GM12801 (cell line): ENCODE measurements around the gene SLC51A.

Source experiments
- CTCF ChIP-seq: IDR thresholded peaks from one replicate; pipeline ENCODE4 v1.5.1; 2011; ENCODE audit warnings: control low read depth; ENCODE audit not compliant: insufficient read length; ENCODE audit errors: extremely low read depth

The SLC51A gene

DNA sequence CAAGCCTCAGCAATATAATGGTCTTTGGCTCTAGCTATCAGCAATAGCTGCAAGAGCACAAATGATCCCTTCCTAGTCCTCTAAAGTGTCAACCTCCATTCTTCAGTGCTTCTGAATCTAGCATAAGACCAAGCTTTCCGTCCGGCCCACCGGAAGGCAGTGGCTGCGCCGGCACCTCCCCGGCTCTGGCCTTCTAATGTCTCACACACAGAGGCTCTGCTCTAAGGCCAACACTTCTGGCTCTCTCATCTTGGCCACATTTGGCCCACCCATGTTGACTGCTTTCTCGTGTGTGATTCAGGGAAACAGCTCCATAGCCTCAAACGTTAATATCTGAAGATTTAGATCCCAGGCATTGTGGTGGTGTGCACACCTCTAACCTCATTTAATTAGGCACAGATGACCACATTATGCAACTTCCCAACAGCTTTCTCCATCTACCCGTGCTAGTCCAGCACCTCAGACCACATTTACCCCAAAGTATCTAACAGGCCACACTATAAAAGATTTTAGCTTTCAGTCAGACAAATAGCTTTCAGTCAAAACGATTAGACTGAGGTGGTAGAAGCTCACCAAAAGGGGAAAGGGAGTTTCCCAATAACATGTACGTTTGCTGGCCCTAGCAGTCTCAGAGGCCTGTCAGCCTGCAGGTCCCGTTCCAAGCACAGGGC is 19.3 kb downstream of the SLC51A start:
- no peak for TF ChIP-seq CTCF

GRCh38 chr3:196236223-196236622 is 19.9 kb downstream of the SLC51A start:
- no peak for TF ChIP-seq CTCF

DNA sequence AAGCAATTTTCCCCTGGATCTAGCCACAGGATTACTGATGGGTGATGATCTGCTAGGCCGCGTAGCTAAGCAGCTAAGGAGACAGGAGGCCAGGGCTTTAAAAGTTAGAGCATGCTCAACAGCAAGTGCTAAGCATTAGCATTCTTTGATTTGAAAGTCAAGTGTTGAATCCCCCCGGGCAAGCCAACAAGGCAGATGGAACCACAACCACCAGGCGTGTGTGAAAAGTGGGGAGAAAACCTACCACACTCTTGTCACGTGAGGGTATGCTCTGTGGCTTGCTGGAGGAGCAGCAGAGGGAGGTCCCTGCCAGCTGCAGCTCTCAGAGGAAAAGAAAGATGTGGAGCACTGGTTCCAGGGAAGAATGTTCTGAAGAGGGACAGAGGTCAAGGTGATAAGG is 20.9 kb downstream of the SLC51A start:
- TF ChIP-seq CTCF = no peak

DNA sequence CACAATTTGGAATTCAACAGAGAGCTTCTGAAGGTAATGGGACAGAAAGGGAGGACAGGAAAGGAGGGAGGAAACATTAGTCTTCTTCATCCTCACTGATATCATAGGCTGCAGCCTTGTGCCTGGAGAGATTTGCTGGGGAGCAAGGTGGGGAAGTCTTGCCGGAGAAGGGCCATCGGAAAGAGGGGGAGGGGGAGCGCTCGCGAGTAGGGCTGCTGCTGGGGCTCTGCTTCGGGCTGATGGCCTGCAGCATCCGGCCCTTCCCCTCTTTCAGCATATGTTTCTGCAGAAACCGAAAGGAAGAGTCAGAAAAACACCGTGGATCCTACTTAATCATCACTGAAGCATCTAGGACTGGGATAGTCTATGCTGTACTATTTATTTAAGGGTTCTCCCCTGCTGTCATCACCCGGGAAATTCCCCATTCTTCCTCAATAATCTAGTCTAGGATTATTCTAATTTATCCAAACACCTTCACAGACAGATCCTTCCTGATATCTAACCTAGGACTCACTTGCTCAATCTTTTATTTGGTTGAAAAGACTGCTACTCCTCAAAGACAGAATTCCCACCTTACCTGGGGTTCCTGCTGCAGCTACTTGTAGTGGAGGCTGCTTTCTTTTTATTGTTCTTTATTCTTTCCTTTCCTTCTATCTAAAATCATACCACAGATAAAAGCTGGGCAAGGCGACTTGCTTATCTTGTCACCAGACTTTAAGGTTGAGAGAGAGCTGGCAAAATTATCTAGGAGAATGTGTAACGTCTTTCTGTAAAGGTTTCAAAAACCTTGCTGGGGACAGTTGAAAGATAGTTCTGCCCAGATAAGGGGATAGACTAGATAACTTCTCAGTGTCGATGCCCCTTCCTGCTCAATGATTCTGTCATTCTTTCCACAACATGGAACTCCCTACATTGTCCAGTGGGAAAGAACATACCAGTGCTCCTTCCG is 22.6 kb downstream of the SLC51A start:
- TF ChIP-seq CTCF = no peak

GRCh38 chr3:196240424-196240823 is 24.1 kb downstream of the SLC51A start:
- TF ChIP-seq CTCF = no peak

DNA sequence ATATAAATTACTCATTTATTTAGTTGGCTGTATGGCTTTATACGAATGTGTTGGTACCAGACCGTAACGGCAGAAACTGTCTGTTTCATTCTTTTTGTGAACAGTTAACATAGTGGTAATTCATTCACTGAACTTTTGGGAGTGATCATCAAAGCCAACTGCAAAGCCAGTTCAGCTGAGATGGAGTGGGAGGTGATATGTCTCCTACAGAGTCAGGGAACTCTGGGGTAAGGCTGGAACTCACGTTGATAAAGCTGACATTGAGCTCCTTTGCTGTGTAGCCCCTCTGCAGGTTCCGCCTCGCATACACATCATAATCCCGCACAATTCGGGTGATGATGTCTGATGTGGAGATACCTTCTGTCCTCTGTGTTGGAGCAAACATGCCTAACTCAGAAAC is 25.4 kb downstream of the SLC51A start:
- no peak for TF ChIP-seq CTCF

DNA sequence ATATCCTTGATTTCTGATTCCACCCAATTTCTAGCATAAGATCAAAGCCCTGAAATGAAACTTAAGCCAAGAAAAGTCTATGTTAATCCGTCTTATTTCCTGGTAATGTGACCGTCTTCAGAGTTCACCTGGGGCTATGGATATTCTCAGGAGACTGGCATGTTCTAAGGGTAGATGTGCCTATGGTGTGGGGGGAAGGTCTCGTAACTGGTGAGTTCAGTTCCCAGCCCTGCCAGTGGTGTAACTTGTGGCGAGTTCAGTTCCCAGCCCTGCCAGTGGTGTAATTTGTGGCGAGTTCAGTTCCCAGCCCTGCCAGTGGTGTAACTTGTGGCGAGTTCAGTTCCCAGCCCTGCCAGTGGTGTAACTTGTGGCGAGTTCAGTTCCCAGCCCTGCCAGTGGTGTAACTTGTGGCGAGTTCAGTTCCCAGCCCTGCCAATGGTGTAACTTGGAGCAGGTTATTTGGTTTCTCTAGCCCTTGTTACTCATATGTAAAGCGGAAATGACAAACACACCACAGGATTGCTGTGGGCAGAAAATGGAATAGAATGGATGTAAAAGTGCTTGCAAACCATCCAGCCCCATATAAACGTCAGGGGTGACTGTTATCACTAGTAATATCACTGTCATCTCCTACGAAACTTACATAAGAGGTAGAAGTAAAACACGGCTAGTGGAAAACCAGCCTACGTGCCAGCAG is 30.4 kb downstream of the SLC51A start:
- TF ChIP-seq CTCF = no peak
